OCI-LY7 (cell line): ENCODE data around the gene PRR14L. TPM values are rescaled to one million over a fixed set of nuclear protein-coding genes. Genes with fewer than 3 reads are reported as not detected.
A peak's percentile ranks its signal among the peaks of the same experiment; 100 is the strongest.

Experiments
- BruUV-seq: library from RNA; stranded (reverse); fragments of 400-500 nt; replicated peaks from 2 replicates; lab custom pipeline; 2021; lab: Mats Ljungman, UMichigan
- CTCF ChIA-PET: fragments of 300-600 bp; sonication (Branson Sonifier 250); formaldehyde crosslinking; loops from one replicate; lab custom pipeline; 2022; ENCODE audit warnings: antibody characterized with exemption; ENCODE audit not compliant: unreplicated experiment; lab: Charles Lee
- POLR2A ChIA-PET: fragments of 300-600 bp; sonication (Branson Sonifier 250); formaldehyde crosslinking; loops from one replicate; lab custom pipeline; 2022; ENCODE audit warnings: antibody characterized with exemption; lab: Charles Lee
- DNase-seq: peaks from one replicate; pipeline ENCODE4 v3.0.0-alpha.2; 2015; ENCODE audit warnings: low spot score
- H2AFZ ChIP-seq: fragments of 200-600 bp; sonication (generic), shearing (Covaris generic); 2 replicates; pipeline ENCODE4 v1.6.1; 2014; ENCODE audit warnings: mild to moderate bottlenecking, antibody characterized with exemption, low read length, moderate library complexity
- H3K27ac ChIP-seq: fragments of 200-600 bp; sonication (generic); 2 replicates; pipeline ENCODE4 v1.5.1; 2014; ENCODE audit warnings: mixed run types, low read depth, mild to moderate bottlenecking, moderate library complexity, low read length, inconsistent platforms; ENCODE audit not compliant: poor library complexity, severe bottlenecking
- H3K36me3 ChIP-seq: fragments of 200-600 bp; sonication (generic); 2 replicates; pipeline ENCODE4 v1.6.1; 2014; ENCODE audit warnings: mild to moderate bottlenecking, antibody characterized with exemption, low read length, moderate library complexity, mixed read lengths; ENCODE audit not compliant: insufficient read depth
- H3K4me1 ChIP-seq: fragments of 200-600 bp; sonication (generic); 2 replicates; pipeline ENCODE4 v1.5.1; 2014; ENCODE audit warnings: mild to moderate bottlenecking, low read length; ENCODE audit not compliant: insufficient read depth, poor library complexity, severe bottlenecking
- H3K4me2 ChIP-seq: fragments of 200-600 bp; sonication (generic); 2 replicates; pipeline ENCODE4 v1.6.1; 2014; ENCODE audit warnings: mild to moderate bottlenecking, low read length
- H3K4me3 ChIP-seq: fragments of 200-600 bp; sonication (generic); 2 replicates; pipeline ENCODE4 v1.5.1; 2014; ENCODE audit warnings: mild to moderate bottlenecking, low read depth, low read length; ENCODE audit not compliant: poor library complexity, severe bottlenecking
- H3K79me2 ChIP-seq: fragments of 200-600 bp; sonication (generic); 2 replicates; pipeline ENCODE4 v1.6.1; 2016; ENCODE audit warnings: low read depth, mild to moderate bottlenecking, low read length, moderate library complexity, mixed read lengths; ENCODE audit not compliant: insufficient read depth
- H3K9me2 ChIP-seq: fragments of 200-600 bp; sonication (generic); 2 replicates; pipeline ENCODE4 v1.6.1; 2016; ENCODE audit warnings: mild to moderate bottlenecking, low read length, mixed read lengths; ENCODE audit not compliant: insufficient read depth
- H3K9me3 ChIP-seq: fragments of 200-600 bp; sonication (generic); 2 replicates; pipeline ENCODE4 v1.6.1; 2014; ENCODE audit warnings: mild to moderate bottlenecking, mixed run types, low read length, mixed read lengths
- H4K20me1 ChIP-seq: fragments of 200-600 bp; sonication (generic); 2 replicates; pipeline ENCODE4 v1.6.1; 2014; ENCODE audit warnings: mild to moderate bottlenecking, antibody characterized with exemption, low read length, moderate library complexity, mixed read lengths; ENCODE audit not compliant: insufficient read depth
- EZH2phosphoT487 ChIP-seq: fragments of 200-600 bp; sonication (generic); IDR thresholded peaks from 2 replicates; pipeline ENCODE4 v1.6.1; 2018; ENCODE audit warnings: low read depth, borderline replicate concordance, mild to moderate bottlenecking, mixed run types, antibody characterized with exemption, low read length, moderate library complexity, mixed read lengths
- intact Hi-C: fragments of 100-400 bp; cut with micrococcal nuclease; formaldehyde crosslinking; loops from one replicate; pipeline ENCODE4 v1.10.0; 2022; ENCODE audit not compliant: unreplicated experiment
- small RNA-seq: library from RNA; depleted of rRNA; stranded (forward); fragments of <200 nt; gene quantifications from one replicate; pipeline ENCODE3, GENCODE V24; 2014
- total RNA-seq, 2 experiments: library from RNA; depleted of rRNA in 1 of 2; stranded (reverse); fragments of >200 nt in 1 of 2; shearing (Covaris generic) in 1 of 2; gene quantifications; 2 replicates each; pipeline ENCODE4 v1.2.3, GENCODE V29; 2014 to 2022
- TF ChIP-seq, protein P1 (sequence below): fragments of 200-600 bp; sonication (generic); conservative IDR thresholded peaks from 2 replicates; pipeline ENCODE4 v1.5.1; 2014; ENCODE audit warnings: mild to moderate bottlenecking, antibody characterized with exemption, low read length, moderate library complexity, mixed read lengths

The PRR14L gene
- total RNA-seq, 2 experiments from 2014 or later = 21.9 to 51.1 TPM

DNA sequence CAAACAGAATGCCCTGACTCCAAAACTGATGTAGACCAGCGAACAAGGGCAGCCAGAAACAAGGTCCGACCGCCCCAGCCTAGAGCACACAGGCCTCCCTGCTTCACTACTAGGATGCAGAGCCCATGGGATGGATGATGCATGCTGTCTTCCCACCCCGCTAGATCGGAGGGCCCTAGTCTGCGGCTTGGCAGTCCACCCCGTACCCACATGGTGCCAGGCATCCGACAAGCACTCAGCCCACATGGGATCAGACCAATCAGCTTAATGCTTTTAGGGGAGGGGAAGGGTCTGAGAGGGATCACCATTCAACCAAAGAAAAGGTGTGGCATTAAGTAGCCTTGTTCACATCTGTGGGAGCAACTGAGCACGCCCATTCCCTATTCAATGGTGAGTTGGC is 118.5 kb downstream of the PRR14L start:
- H3K9me3 ChIP-seq = no peaks in the 10 kb centered on the region
- peak overlapping the region; percentile 93 for H3K27ac ChIP-seq
- H3K9me2 ChIP-seq = no peaks in the 10 kb centered on the region
- BruUV-seq = no TSS peak
- DNase-seq = no peak
- H3K79me2 ChIP-seq = peaks cover 42% of the 10 kb centered on the region; the same call in 1 of the 2 replicates
- no peak for TF ChIP-seq EZH2phosphoT487
- TF ChIP-seq, protein P1, sequence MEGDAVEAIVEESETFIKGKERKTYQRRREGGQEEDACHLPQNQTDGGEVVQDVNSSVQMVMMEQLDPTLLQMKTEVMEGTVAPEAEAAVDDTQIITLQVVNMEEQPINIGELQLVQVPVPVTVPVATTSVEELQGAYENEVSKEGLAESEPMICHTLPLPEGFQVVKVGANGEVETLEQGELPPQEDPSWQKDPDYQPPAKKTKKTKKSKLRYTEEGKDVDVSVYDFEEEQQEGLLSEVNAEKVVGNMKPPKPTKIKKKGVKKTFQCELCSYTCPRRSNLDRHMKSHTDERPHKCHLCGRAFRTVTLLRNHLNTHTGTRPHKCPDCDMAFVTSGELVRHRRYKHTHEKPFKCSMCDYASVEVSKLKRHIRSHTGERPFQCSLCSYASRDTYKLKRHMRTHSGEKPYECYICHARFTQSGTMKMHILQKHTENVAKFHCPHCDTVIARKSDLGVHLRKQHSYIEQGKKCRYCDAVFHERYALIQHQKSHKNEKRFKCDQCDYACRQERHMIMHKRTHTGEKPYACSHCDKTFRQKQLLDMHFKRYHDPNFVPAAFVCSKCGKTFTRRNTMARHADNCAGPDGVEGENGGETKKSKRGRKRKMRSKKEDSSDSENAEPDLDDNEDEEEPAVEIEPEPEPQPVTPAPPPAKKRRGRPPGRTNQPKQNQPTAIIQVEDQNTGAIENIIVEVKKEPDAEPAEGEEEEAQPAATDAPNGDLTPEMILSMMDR = no peak
- H3K4me1 ChIP-seq = peaks cover 78% of the 10 kb centered on the region
- peak overlapping the region; percentile 95 for H3K4me2 ChIP-seq
- ChIA-PET CTCF (interaction anchor here (0.9 kb wide), 1 partner anchor 8 kb away, joined by 3 read pairs; no protein-coding TSS in a partner anchor), POLR2A (interaction anchor here (0.9 to 1.8 kb wide), 6 partner anchors 8 to 180 kb away, joined by 3 to 5 read pairs (median 4); no protein-coding TSS in a partner anchor)
- intact Hi-C loops = loop anchor here (5.0 kb wide), 3 partner anchors 121 to 339 kb away; partner anchors contain the start of genes DEPDC5, PIK3IP1 and PRR14L
- H4K20me1 ChIP-seq = no peaks in the 10 kb centered on the region
- H3K36me3 ChIP-seq = peaks cover 20% of the 10 kb centered on the region
- H3K4me3 ChIP-seq = peak overlapping the region; percentile 73
- H2AFZ ChIP-seq = no peak overlapping the region; the same call in 1 of the 2 replicates

Small RNAs within 50 kb of the gene (small RNA-seq; reads per million reads assigned to genes)
- not detected for gene RN7SL20P

Other genes with a start within 250 kb of the PRR14L start
- gene PISD, start 87.9 kb downstream of the PRR14L start, total RNA-seq (2014; rRNA removed; shearing (Covaris generic)) = 21.5 and 25.7 TPM in 2 replicates
- 39.4 and 51.9 TPM in 2 replicates for gene PISD, start 87.9 kb downstream of the PRR14L start, total RNA-seq (2022)
- gene DEPDC5, start 3.9 kb upstream of the PRR14L start, total RNA-seq (2014; rRNA removed; shearing (Covaris generic)) = 31.7 and 43.0 TPM in 2 replicates
- 70.4 and 77.1 TPM in 2 replicates for gene DEPDC5, start 3.9 kb upstream of the PRR14L start, total RNA-seq (2022)
- 103 and 113 TPM in 2 replicates for gene YWHAH, start 194.4 kb upstream of the PRR14L start, total RNA-seq (2014; rRNA removed; shearing (Covaris generic))
- 145 and 155 TPM in 2 replicates for gene YWHAH, start 194.4 kb upstream of the PRR14L start, total RNA-seq (2022)